ENCODE measurements around the gene TRAFD1. TPM values are rescaled to one million over a fixed set of nuclear protein-coding genes. Genes with fewer than 3 reads are reported as not detected.

Gene TRAFD1
- total and polyA plus RNA-seq, 9 of the 15 experiments (the other 6 are each of a cell fraction or from before 2014, with no cell fraction given): 41.3 to 85.5 (median 54.5) TPM

- Histone ChIP-seq H2AFZ (ENCODE audit: low read depth, low read length) (no peak overlapping the region), H3K9me3 (replicated peaks; ENCODE audit: control insufficient read depth, insufficient read depth, low read depth, low read length) (no peaks in the 10 kb centered on the region), H3K36me3 (ENCODE audit: control insufficient read depth, insufficient read depth, low read length) (peaks cover 88% of the 10 kb centered on the region), H3K4me3 (no peak overlapping the region), H3K79me2 (ENCODE audit: control insufficient read depth, insufficient read depth, low read length) (peaks cover 60% of the 10 kb centered on the region), H3K4me1 (replicated peaks in 1 of 2; ENCODE audit: control insufficient read depth in 2 of 2, insufficient read depth in 2 of 2, low read length in 2 of 2) (no peaks in the 10 kb centered on the region), H3K9me1 (ENCODE audit: control insufficient read depth, insufficient read depth, low read length) (no peaks in the 10 kb centered on the region), H3K9ac (ENCODE audit: insufficient read depth in 1 of 2, low read depth in 2 of 2, low read length in 2 of 2) (no peak overlapping the region), H4K20me1 (replicated peaks; ENCODE audit: control insufficient read depth, insufficient read depth, low read length) (no peaks in the 10 kb centered on the region; the same call in 1 of the 2 replicates), H3K27me3 (ENCODE audit: control insufficient read depth in 2 of 2, insufficient read depth in 2 of 2, low read length in 2 of 2) (no peaks in the 10 kb centered on the region), H3K27ac (ENCODE audit: extremely low read depth, low read depth, low read length) (no peak overlapping the region), H3K4me2 (ENCODE audit: insufficient read depth, low read length) (no peak overlapping the region)
- ChIA-PET POLR2A (interaction anchor here (0.6 to 1.3 kb wide), 3 partner anchors 9 to 32 kb away, joined by 3 to 4 read pairs (median 4); no protein-coding TSS in a partner anchor), CTCF (ENCODE audit: low intra/inter-chr PET ratio) (no interaction called here)
- FAIRE-seq (no peak), DNase-seq (ENCODE audit: extremely low read depth in 1 of 4, low spot score in 3 of 4) (no peak), ATAC-seq (peak; percentile 38; the same call in 2 of the 3 replicates)
- WGBS (ENCODE audit: insufficient coverage, low coverage, missing lambda C conversion rate): 75% methylated on average over 1 of the region's 1 CpG
- BruUV-seq (replicated peaks): no TSS peak
- intact Hi-C loops (cut with micrococcal nuclease) (no loop called here), in situ Hi-C loops (cut with MboI) (no loop called here)
- no peak for TF ChIP-seq ZBTB5 (IDR thresholded peaks at IDR 0.05)
- no peak for TF ChIP-seq FOS (IDR thresholded peaks at IDR 0.05; ENCODE audit: extremely low read depth, insufficient read length)
- no peak for TF ChIP-seq CREBBP (IDR thresholded peaks at IDR 0.05; ENCODE audit: low read depth, low read length)
- no peak for TF ChIP-seq GABPB2 (CRISPR knock-in tag; conservative IDR thresholded peaks at IDR 0.05)
- no peak for TF ChIP-seq ZNF318 (IDR thresholded peaks at IDR 0.05; ENCODE audit: borderline replicate concordance in 1 of 2, low read depth in 1 of 2)
- no peak for TF ChIP-seq RNF219 (CRISPR knock-in tag; IDR thresholded peaks at IDR 0.05)
These were observed 37.5 kb upstream of the TRAFD1 start for GRCh38 chr12:112087851-112088250.
